ENCODE results near the gene MTHFD1.

Gene MTHFD1

DNA sequence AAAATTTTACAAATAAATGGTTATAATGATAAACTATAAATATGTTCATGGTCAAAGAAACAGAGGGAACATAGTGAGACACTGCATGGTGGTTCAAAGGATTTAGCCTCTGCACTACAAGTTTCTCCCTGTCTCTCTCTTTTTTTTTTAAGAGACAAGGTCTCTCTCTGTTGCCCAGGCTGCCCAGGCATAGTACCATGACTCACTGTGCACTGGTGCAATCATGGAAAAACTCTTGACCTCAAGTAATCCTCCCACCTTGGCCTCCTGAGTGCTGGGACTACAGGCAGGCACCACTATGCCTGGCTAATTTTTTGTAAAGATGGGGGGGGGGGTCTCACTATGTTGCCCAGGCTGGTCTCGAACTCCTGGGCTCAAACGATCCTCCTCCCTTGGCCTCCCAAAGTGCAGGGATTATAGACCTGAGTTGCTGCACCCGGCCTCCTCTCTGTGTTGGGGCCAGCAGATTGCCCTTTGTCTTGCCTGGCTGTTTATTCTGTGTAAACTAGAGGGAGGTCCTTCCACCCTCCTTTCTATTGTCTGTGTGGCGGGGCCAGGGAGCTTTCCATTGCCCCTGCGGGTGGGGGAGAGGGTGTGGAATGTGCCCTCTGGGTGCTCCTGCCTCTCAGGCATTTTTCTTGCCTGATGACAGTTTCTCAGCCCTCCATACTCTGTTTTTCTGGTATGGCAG, 22.1 kb downstream of the MTHFD1 start:
- DNase-seq (ENCODE audit: insufficient read length): no peak
- FAIRE-seq: no peak

DNA sequence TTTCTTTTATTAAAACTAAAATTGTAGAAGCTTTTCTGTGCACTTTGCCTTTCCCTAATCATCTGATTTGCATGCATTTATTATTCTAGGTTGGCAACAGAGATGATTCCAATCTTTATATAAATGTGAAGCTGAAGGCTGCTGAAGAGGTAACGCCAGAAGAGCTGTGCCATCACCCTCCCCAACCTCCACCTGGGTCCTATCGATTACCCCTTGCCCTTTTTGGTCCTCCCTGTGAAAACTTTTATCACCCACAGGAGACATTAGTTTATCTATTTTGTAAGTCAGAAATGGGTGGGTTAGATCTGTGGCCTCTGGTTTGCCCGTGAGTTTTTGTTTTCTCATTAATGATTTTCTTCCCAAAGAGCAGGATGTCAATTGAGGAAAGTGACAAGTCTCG, 22.8 kb downstream of the MTHFD1 start:
- no peak for FAIRE-seq
- TF ChIP-seq POLR2A (IDR thresholded peaks at IDR 0.05; ENCODE audit: low read depth, low read length) (no peak), TAF1 (IDR thresholded peaks at IDR 0.05; ENCODE audit: borderline replicate concordance, low read depth, low read length) (no peak), POLR2AphosphoS5 (IDR thresholded peaks at IDR 0.05; ENCODE audit: low read depth, low read length) (no peak)
- DNase-seq (ENCODE audit: insufficient read length): no peak

More for the DNA sequence above, 22.1 kb downstream of the MTHFD1 start:
- no peak for TF ChIP-seq POLR2A (IDR thresholded peaks at IDR 0.05; ENCODE audit: low read depth, low read length)
- TF ChIP-seq POLR2AphosphoS5 (IDR thresholded peaks at IDR 0.05; ENCODE audit: low read depth, low read length): no peak
- no peak for TF ChIP-seq TAF1 (IDR thresholded peaks at IDR 0.05; ENCODE audit: borderline replicate concordance, low read depth, low read length)

DNA sequence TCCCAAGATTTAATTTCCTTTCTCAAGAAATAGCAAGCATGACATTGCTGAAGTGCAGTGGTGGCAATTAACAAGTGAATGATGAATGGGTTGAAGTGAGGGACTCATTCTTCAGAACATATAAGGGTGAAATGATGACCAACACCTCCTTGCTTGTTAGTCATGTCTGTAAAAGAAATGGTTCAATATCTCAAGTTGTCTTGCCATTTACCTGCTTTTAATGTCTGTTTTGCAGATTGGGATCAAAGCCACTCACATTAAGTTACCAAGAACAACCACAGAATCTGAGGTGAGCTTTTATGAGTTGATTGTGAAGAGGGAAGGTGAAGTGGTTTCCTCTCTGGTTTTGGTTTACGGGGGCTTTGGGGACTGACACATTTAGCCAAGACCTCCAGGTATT, 24.1 kb downstream of the MTHFD1 start:
- TF ChIP-seq POLR2AphosphoS5 (IDR thresholded peaks at IDR 0.05; ENCODE audit: low read depth, low read length): no peak
- TF ChIP-seq TAF1 (IDR thresholded peaks at IDR 0.05; ENCODE audit: borderline replicate concordance, low read depth, low read length): no peak
- no peak for TF ChIP-seq POLR2A (IDR thresholded peaks at IDR 0.05; ENCODE audit: low read depth, low read length)
- DNase-seq (ENCODE audit: insufficient read length) (no peak), FAIRE-seq (no peak)

DNA sequence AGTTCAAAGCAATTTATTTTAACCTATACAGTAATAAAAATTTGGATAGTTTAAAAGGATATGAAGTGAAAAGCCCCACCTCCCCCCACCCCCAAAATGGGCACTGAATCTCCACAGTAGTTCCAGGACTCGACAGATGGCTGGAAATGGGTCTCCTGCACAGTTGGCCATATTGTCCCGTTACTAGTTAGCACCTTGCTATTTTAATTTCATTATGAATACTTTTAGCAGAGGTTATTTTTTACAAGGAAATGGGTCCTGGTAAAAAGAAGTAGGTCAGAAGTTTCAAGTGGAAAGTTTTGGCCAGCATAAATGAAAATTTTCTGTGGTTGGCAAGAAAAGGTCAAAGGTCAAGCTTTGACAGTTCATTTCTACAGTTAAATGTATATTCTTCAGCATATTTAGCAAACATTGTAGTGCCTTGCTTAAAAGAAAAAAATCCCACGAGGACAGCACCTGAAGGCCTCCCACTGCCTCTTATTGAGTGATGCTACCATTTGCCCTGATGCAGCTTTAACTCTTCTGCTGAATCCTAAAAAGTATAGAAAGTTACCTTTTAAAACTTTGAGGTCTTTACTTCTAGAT, 28.3 kb downstream of the MTHFD1 start:
- DNase-seq (ENCODE audit: insufficient read length) (no peak), FAIRE-seq (no peak)
- no peak for TF ChIP-seq POLR2A (IDR thresholded peaks at IDR 0.05; ENCODE audit: low read depth, low read length)
- TF ChIP-seq TAF1 (IDR thresholded peaks at IDR 0.05; ENCODE audit: borderline replicate concordance, low read depth, low read length): no peak
- no peak for TF ChIP-seq POLR2AphosphoS5 (IDR thresholded peaks at IDR 0.05; ENCODE audit: low read depth, low read length)

DNA sequence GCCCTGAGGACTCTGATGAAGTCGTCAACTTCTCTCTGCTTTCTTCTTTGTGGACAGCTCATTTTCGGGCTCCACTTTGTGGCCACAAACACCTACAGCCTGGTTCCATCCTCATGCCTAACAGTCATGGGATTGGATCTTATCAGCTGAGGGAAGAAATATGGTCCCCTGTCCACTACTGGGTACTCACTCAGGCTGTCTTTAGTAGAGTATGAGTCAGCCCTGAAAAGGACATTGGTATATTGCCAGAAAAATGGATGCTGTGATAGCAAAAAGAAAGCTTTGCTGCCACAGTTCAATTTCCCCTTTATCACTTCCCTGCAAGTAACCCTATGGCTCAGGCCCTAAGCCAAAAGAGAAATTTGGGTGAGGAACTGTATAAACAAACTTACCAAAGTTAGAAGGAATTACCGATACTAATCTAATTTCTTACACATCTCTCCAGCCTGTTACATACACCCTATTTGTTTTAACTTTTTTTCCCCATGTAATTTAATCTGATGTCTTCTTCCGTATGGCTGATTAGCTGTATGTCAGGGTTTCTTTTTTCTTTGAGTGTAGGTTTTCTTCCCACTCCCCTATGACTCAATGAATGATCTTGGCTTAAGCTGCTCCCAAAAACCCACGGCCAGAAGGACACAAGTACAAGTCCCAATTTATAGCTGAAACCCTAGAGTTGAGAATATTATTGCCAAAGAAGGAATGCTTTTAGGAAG, 29.1 kb downstream of the MTHFD1 start:
- FAIRE-seq (no peak), DNase-seq (ENCODE audit: insufficient read length) (no peak)
- TF ChIP-seq POLR2AphosphoS5 (IDR thresholded peaks at IDR 0.05; ENCODE audit: low read depth, low read length) (no peak), POLR2A (IDR thresholded peaks at IDR 0.05; ENCODE audit: low read depth, low read length) (no peak), TAF1 (IDR thresholded peaks at IDR 0.05; ENCODE audit: borderline replicate concordance, low read depth, low read length) (no peak)

DNA sequence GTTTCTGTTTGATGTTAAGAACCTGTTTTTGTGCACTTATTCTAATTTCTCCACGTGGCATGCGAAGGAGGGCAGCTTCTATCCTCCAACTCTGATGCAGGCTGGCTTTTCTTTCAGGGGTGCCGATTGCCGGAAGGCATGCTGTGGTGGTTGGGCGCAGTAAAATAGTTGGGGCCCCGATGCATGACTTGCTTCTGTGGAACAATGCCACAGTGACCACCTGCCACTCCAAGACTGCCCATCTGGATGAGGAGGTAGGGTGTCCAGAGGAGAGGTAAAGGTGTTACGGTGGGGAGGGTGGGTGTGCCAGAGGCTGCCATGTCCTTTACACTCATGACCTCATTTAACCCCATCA, 29.6 kb downstream of the MTHFD1 start:
- DNase-seq (ENCODE audit: insufficient read length) (no peak), FAIRE-seq (no peak)
- TF ChIP-seq TAF1 (IDR thresholded peaks at IDR 0.05; ENCODE audit: borderline replicate concordance, low read depth, low read length) (no peak), POLR2AphosphoS5 (IDR thresholded peaks at IDR 0.05; ENCODE audit: low read depth, low read length) (no peak)

DNA sequence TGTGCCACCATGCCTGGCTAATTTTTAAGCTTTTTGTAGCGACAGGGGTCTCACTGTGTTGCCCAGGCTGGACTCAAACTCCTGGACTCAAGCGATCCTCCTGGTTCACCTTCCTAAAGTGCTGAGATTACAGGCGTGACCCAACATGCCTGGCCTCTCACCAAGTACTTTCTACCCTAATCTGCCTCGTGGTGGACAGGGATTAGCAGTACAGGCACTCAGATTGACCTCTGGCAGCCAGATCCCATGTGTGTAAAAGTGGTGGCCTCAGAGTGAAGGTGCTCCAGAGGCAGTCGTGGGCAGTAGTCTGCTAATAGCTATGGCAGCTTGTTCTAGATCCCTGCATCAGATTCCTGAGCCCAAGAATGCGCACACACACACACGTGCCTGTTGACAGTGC, 30.9 kb downstream of the MTHFD1 start:
- no peak for FAIRE-seq
- TF ChIP-seq POLR2AphosphoS5 (IDR thresholded peaks at IDR 0.05; ENCODE audit: low read depth, low read length) (no peak), TAF1 (IDR thresholded peaks at IDR 0.05; ENCODE audit: borderline replicate concordance, low read depth, low read length) (no peak), POLR2A (IDR thresholded peaks at IDR 0.05; ENCODE audit: low read depth, low read length) (no peak)

DNA sequence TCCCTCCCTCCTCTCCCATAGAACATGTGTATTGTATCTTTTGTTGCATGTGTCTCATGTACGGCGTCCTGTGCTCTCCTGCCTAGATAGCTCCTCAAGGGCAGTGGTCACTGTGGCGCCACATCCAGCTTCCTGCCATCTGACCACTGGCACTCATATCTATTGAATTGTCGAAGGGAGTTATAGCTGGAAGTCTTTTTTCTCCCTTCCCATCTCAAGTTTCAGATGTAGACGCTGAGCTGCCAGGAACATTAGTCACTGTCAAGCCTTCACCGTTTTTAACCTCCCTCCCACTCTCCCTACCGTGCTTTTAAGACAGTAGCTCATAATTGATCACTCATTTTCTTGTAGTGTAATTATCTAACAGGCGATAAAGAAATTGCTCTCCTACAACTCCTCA, 33.0 kb downstream of the MTHFD1 start:
- DNase-seq (ENCODE audit: insufficient read length) (no peak), FAIRE-seq (no peak)
- no peak for TF ChIP-seq TAF1 (IDR thresholded peaks at IDR 0.05; ENCODE audit: borderline replicate concordance, low read depth, low read length)
- no peak for TF ChIP-seq POLR2A (IDR thresholded peaks at IDR 0.05; ENCODE audit: low read depth, low read length)
- TF ChIP-seq POLR2AphosphoS5 (IDR thresholded peaks at IDR 0.05; ENCODE audit: low read depth, low read length): no peak

More for the DNA sequence above, 30.9 kb downstream of the MTHFD1 start:
- DNase-seq (ENCODE audit: insufficient read length): no peak

DNA sequence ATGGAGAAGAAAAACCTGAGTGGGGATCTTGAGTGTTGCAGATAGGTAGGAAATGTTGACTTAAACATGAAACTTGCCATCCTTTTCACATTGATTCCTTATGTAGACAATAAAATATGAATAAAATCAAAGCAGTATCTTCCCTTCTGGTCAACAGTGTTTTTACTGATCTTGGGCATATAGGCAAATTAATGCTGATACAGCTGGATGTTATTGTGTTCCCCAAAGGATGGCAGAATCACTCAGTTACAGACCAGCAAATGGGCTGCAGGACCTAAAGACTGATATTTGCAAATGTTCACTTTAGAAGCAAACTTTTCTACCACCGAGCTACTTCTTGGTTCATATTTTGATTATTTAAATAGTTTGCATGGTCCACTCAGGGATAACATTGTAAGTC, 33.9 kb downstream of the MTHFD1 start:
- no peak for TF ChIP-seq POLR2AphosphoS5 (IDR thresholded peaks at IDR 0.05; ENCODE audit: low read depth, low read length)
- TF ChIP-seq TAF1 (IDR thresholded peaks at IDR 0.05; ENCODE audit: borderline replicate concordance, low read depth, low read length): no peak
- TF ChIP-seq POLR2A (IDR thresholded peaks at IDR 0.05; ENCODE audit: low read depth, low read length): no peak
- FAIRE-seq (no peak), DNase-seq (ENCODE audit: insufficient read length) (no peak)

DNA sequence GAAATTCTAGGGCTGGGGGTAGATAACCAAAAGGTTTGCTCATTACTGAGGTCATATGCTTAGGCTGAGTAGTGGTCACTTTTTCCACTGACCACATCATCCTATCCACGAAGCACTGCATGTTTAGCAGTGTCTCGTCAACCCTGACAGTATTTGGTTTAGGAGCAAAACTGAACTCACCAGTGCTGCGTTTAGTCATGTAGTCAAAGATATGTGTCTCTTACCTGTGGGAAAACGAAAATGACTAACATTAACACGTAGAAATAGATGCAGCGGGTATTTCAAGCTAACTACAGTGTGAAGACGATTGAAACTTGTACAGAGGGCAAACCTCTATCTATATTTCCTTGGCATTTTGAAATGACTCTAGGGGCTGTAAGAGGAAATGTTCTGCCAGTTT, 34.6 kb downstream of the MTHFD1 start:
- DNase-seq (ENCODE audit: insufficient read length) (no peak), FAIRE-seq (no peak)
- TF ChIP-seq POLR2AphosphoS5 (IDR thresholded peaks at IDR 0.05; ENCODE audit: low read depth, low read length) (no peak), POLR2A (IDR thresholded peaks at IDR 0.05; ENCODE audit: low read depth, low read length) (no peak), TAF1 (IDR thresholded peaks at IDR 0.05; ENCODE audit: borderline replicate concordance, low read depth, low read length) (no peak)

DNA sequence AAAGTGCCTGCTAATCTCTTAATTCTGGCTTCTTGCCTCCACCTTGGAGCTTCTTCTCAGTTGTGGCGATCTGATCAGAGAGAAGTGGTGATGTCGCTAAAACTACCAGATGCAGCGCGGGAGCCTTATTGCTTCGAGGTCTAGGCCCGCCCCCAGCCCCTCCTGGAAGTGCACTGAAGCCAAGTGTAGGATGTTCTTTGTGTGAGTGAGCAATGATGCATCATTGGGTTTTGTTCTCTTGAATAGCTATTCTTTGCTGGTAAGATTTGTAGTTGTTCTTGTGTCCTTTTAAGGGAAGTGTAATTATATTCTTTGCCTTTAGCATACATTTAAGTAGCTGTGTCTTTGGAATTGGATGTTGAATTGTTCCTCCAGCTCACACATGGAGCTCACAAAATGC, 35.8 kb downstream of the MTHFD1 start:
- FAIRE-seq (no peak), DNase-seq (ENCODE audit: insufficient read length) (no peak)
- TF ChIP-seq TAF1 (IDR thresholded peaks at IDR 0.05; ENCODE audit: borderline replicate concordance, low read depth, low read length) (no peak), POLR2A (IDR thresholded peaks at IDR 0.05; ENCODE audit: low read depth, low read length) (no peak), POLR2AphosphoS5 (IDR thresholded peaks at IDR 0.05; ENCODE audit: low read depth, low read length) (no peak)

DNA sequence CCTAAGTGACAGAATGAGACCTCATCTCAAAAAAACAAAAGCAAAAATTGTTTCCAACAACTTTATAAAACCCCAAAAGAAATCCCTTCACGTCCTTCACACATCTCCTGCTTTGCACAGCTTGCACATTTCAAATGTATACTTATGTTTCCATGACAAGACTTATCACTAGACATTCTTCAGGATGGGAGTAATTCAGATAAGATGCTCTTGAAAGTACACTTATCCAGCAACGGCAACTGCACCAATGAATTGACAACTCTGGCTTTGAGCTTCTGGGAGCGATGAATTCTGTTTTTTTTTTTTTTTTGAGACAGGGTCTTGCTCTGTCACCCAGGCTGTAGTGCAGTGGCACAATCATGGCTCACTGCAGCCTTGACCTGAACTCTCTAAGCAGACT, 46.4 kb downstream of the MTHFD1 start:
- TF ChIP-seq POLR2AphosphoS5 (IDR thresholded peaks at IDR 0.05; ENCODE audit: low read depth, low read length): no peak
- no peak for TF ChIP-seq TAF1 (IDR thresholded peaks at IDR 0.05; ENCODE audit: borderline replicate concordance, low read depth, low read length)
- no peak for TF ChIP-seq POLR2A (IDR thresholded peaks at IDR 0.05; ENCODE audit: low read depth, low read length)
- FAIRE-seq: no peak
- DNase-seq (ENCODE audit: insufficient read length): no peak

Data from GM12892 (cell line).